ENCODE measurements around the gene CDK2AP2.

- no peak for TF ChIP-seq CTCF (IDR thresholded peaks at IDR 0.05; ENCODE audit: extremely low read depth in 1 of 2, insufficient read depth in 1 of 2, low read depth in 1 of 2, low read length in 2 of 2)
- TF ChIP-seq POLR2A (IDR thresholded peaks at IDR 0.05; ENCODE audit: low read depth, low read length): no peak
These were observed 15.9 kb upstream of the CDK2AP2 start for GRCh38 chr11:67523556-67524479.

All from endothelial cell of umbilical vein (primary cell).